WTC11 (cell line): Measurements from ENCODE around the gene UBE2S. TPM values are rescaled to one million over a fixed set of nuclear protein-coding genes. Genes with fewer than 3 reads are reported as not detected.

Source experiments
- ATAC-seq: fragments of 200-7000 bp; cut with Tn5 transposase; 2 replicates; pipeline ENCODE4 v1.10.0; 2021; ENCODE audit warnings: mild to moderate bottlenecking, moderate library complexity
- CTCF ChIA-PET: fragments of 300-600 bp; sonication (Branson Sonifier 250); formaldehyde crosslinking; loops from one replicate; lab custom pipeline; 2021; ENCODE audit warnings: antibody characterized with exemption; lab: Charles Lee
- POLR2A ChIA-PET: fragments of 350-600 bp; sonication (Branson Sonifier 250); formaldehyde crosslinking; loops from one replicate; lab custom pipeline; 2021; ENCODE audit warnings: antibody characterized with exemption; lab: Charles Lee
- DNase-seq: peaks from one replicate; pipeline ENCODE4 v3.0.0; 2021; ENCODE audit warnings: low spot score
- H3K27ac Mint-ChIP-seq: 2 replicates; pipeline ENCODE4 v1.8.0; 2021; ENCODE audit warnings: mixed read lengths
- H3K27me3 Mint-ChIP-seq: 2 replicates; pipeline ENCODE4 v1.8.0; 2021; ENCODE audit warnings: low read depth, mild to moderate bottlenecking, moderate library complexity, mixed read lengths
- H3K36me3 Mint-ChIP-seq: 2 replicates; pipeline ENCODE4 v1.8.0; 2021; ENCODE audit warnings: mixed read lengths
- H3K4me1 Mint-ChIP-seq: 2 replicates; pipeline ENCODE4 v1.8.0; 2022; ENCODE audit warnings: mixed read lengths
- H3K4me3 Mint-ChIP-seq: 2 replicates; pipeline ENCODE4 v1.8.0; 2021; ENCODE audit warnings: mild to moderate bottlenecking, moderate library complexity, mixed read lengths
- H3K9me3 Mint-ChIP-seq: 2 replicates; pipeline ENCODE4 v1.8.0; 2021; ENCODE audit warnings: mixed read lengths
- AFF4 ChIP-seq: sonication (generic); formaldehyde crosslinking; IDR thresholded peaks from 2 replicates; pipeline ENCODE4 v1.8.1; 2023; ENCODE audit warnings: mild to moderate bottlenecking, missing genetic modification reagents, borderline replicate concordance
- ARID4B ChIP-seq: sonication (generic); formaldehyde crosslinking; IDR thresholded peaks from 2 replicates; pipeline ENCODE4 v1.8.0; 2023; ENCODE audit warnings: missing genetic modification reagents, mild to moderate bottlenecking, borderline replicate concordance
- ATF1 ChIP-seq: sonication (generic); formaldehyde crosslinking; IDR thresholded peaks from 2 replicates; pipeline ENCODE4 v1.8.1; 2023; ENCODE audit warnings: mild to moderate bottlenecking, moderate library complexity, missing genetic modification reagents
- GRHL2 ChIP-seq: fragments of 250-450 bp; sonication (Bioruptor Pico); IDR thresholded peaks from 2 replicates; pipeline ENCODE4 v1.8.0; 2022; ENCODE audit warnings: mild to moderate bottlenecking, moderate library complexity; ENCODE audit not compliant: insufficient replicate concordance, severe bottlenecking
- IRF1 ChIP-seq: sonication (generic); formaldehyde crosslinking; IDR thresholded peaks from 2 replicates; pipeline ENCODE4 v1.8.0; 2023; ENCODE audit warnings: missing genetic modification reagents
- NFATC4 ChIP-seq: fragments of 250-450 bp; sonication (Bioruptor Pico); IDR thresholded peaks from 2 replicates; pipeline ENCODE4 v1.9.0; 2021; ENCODE audit warnings: mild to moderate bottlenecking
- PRDM15 ChIP-seq: sonication (generic); formaldehyde crosslinking; IDR thresholded peaks from 2 replicates; pipeline ENCODE4 v1.8.0; 2022; ENCODE audit warnings: missing genetic modification reagents
- PRRX2 ChIP-seq: fragments of 250-450 bp; sonication (Bioruptor Pico); IDR thresholded peaks from 2 replicates; pipeline ENCODE4 v1.8.0; 2021; ENCODE audit warnings: mild to moderate bottlenecking
- SMAD3 ChIP-seq: sonication (generic); formaldehyde crosslinking; IDR thresholded peaks from 2 replicates; pipeline ENCODE4 v1.8.0; 2022; ENCODE audit warnings: missing genetic modification reagents, mild to moderate bottlenecking, borderline replicate concordance
- TP53 ChIP-seq: sonication (generic); formaldehyde crosslinking; IDR thresholded peaks from 2 replicates; pipeline ENCODE4 v1.8.1; 2023; ENCODE audit warnings: mild to moderate bottlenecking, missing genetic modification reagents
- ZNF219 ChIP-seq: sonication (generic); formaldehyde crosslinking; IDR thresholded peaks from 2 replicates; pipeline ENCODE4 v1.8.0; 2023; ENCODE audit warnings: missing genetic modification reagents, mild to moderate bottlenecking, borderline replicate concordance
- ZNF281 ChIP-seq: sonication (generic); formaldehyde crosslinking; IDR thresholded peaks from 2 replicates; pipeline ENCODE4 v1.8.0; 2023; ENCODE audit warnings: mild to moderate bottlenecking, missing genetic modification reagents
- ZNF416 ChIP-seq: fragments of 250-450 bp; sonication (Bioruptor Pico); IDR thresholded peaks from 2 replicates; pipeline ENCODE4 v1.9.0; 2021; ENCODE audit warnings: mild to moderate bottlenecking, inconsistent platforms
- ZNF423 ChIP-seq: fragments of 250-450 bp; sonication (Bioruptor Pico); IDR thresholded peaks from 2 replicates; pipeline ENCODE4 v2.1.2; 2022; ENCODE audit warnings: mild to moderate bottlenecking, moderate library complexity
- ZNF671 ChIP-seq: fragments of 250-450 bp; sonication (Bioruptor Pico); IDR thresholded peaks from 2 replicates; pipeline ENCODE4 v1.8.0; 2021; ENCODE audit warnings: mild to moderate bottlenecking
- total RNA-seq: library from RNA; stranded (reverse); gene quantifications from 3 replicates; pipeline ENCODE4 v1.2.3, GENCODE V29; 2021

UBE2S gene
- total RNA-seq, 1 experiment from 2014 or later = 442 TPM

GRCh38 chr19:55390461-55390880 lies 17.1 kb downstream of the UBE2S start:
- Mint-ChIP-seq H3K27ac (peak overlapping the region; percentile 82), H3K27me3 (no peaks in the 10 kb centered on the region), H3K36me3 (peaks cover 41% of the 10 kb centered on the region), H3K4me3 (no peak overlapping the region), H3K9me3 (no peaks in the 10 kb centered on the region), H3K4me1 (peaks cover 64% of the 10 kb centered on the region)
- POLR2A ChIA-PET = interaction anchor here (1.3 to 2.3 kb wide), 2 partner anchors 10 to 17 kb away, joined by 5 to 6 read pairs; partner anchors contain the start of gene UBE2S
- ATAC-seq = no peak
- CTCF ChIA-PET = interaction anchor here (0.6 to 2.1 kb wide), 7 partner anchors 9 to 244 kb away, joined by 3 to 8 read pairs (median 4); partner anchors contain the start of gene ZNF784
- TF ChIP-seq PRRX2 (peak; percentile 77; the same call in 1 of the 2 replicates), ZNF416 (CRISPR knock-in tag) (no peak), ZNF671 (CRISPR knock-in tag) (0 out of 2 replicates have a peak, but pooled peaks have one; percentile 32), ZNF281 (CRISPR knock-in tag) (no peak), NFATC4 (CRISPR knock-in tag) (no peak), ATF1 (CRISPR knock-in tag) (no peak), ZNF423 (CRISPR knock-in tag) (peak; percentile 91), SMAD3 (CRISPR knock-in tag) (no peak), GRHL2 (CRISPR knock-in tag) (no peak), TP53 (CRISPR knock-in tag) (no peak)
- TF ChIP-seq, all 79 proteins: peak for 3
- DNase-seq = no peak

GRCh38 chr19:55389386-55390317 lies 17.9 kb downstream of the UBE2S start:
- no peak for ATAC-seq
- ChIA-PET POLR2A (interaction anchor here (1.1 to 2.3 kb wide), 3 partner anchors 11 to 50 kb away, joined by 4 to 6 read pairs (median 5); partner anchors contain the start of genes KMT5C and UBE2S), CTCF (interaction anchor here (0.9 to 2.1 kb wide), 4 partner anchors 10 to 63 kb away, joined by 3 to 8 read pairs (median 6); no protein-coding TSS in a partner anchor)
- Mint-ChIP-seq H3K27me3 (no peaks in the 10 kb centered on the region), H3K27ac (peak overlapping the region; percentile 51), H3K4me3 (peak overlapping the region; percentile 13), H3K4me1 (peaks cover 67% of the 10 kb centered on the region), H3K9me3 (no peaks in the 10 kb centered on the region), H3K36me3 (peaks cover 41% of the 10 kb centered on the region)
- TF ChIP-seq AFF4 (CRISPR knock-in tag) (no peak), IRF1 (CRISPR knock-in tag) (0 out of 2 replicates have a peak, but pooled peaks have one; percentile 55), PRDM15 (0 out of 2 replicates have a peak, but pooled peaks have one; percentile 10), ZNF219 (CRISPR knock-in tag) (0 out of 2 replicates have a peak, but pooled peaks have one; percentile 15), ARID4B (CRISPR knock-in tag) (peak; percentile 35; the same call in 1 of the 2 replicates)
- TF ChIP-seq, all 79 proteins: peak for 4
- DNase-seq = no peak
